RKO (cell line): ENCODE results near the gene HTR5A.

Experiments used
- DNase-seq: peaks from one replicate; pipeline ENCODE4 v3.0.0-alpha.2; 2016; ENCODE audit warnings: low spot score

HTR5A gene

DNA sequence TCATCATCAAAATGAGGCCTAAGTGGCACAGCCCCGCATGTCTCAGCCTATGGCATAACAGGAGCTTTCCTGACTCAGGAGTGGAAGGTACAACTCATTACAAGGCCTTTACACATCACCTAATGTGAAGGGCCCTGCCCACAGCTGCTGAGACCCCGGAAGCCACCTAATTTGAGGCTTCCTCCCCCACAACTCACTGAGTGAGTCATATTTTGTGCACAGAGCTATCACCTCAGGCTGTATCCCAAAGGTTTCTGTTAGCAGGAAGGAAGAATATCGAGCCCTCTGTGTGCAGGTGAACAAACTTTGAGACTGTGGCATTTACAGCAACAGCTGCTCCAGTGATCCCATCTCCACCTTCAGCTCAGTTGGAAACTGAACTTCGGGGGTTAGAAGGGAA lies 20.6 kb downstream of the HTR5A start:
- peak; percentile 33 for DNase-seq

DNA sequence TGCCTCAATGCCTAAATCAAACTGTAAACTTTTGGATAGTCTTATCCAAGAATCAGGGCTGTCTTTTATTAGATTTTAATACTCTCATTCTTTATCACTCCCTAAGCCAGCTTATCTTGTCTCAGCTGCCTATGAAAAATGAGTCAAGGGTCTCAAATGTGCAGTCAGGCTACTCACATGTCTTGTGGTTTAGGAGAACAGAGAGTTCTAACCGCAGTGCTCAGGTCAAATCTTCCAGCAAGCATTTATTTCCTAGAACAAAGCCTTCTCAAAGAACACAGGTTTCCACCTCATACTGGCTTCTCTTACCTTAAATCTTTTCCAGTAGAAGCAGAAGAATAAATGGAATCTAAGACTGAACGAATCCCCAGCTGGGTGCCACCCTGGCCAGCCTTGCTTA lies 23.5 kb downstream of the HTR5A start:
- no peak for DNase-seq

DNA sequence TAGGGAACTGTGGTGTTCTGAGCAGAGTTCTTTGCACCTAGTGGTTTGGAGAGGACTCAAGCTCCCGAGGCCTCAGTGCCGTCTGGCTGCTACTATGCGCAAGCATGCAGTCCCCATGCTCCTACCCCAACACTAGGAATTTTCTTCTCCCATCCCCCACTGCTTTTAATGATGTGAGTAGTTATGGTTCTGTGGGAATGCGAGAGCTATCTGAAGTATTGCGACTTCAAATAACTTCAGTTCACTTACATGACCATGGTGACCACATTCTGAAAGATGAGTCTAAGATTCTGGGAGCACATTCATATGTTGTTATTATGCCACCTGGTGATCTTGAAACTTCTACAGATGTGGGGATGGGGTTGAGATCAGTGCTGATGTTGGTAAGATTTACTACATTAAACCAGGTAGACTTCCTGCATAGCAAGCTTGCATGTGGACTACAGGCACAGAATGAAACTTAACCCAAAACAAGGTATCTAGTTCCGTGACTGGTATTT lies 24.6 kb downstream of the HTR5A start:
- no peak for DNase-seq

DNA sequence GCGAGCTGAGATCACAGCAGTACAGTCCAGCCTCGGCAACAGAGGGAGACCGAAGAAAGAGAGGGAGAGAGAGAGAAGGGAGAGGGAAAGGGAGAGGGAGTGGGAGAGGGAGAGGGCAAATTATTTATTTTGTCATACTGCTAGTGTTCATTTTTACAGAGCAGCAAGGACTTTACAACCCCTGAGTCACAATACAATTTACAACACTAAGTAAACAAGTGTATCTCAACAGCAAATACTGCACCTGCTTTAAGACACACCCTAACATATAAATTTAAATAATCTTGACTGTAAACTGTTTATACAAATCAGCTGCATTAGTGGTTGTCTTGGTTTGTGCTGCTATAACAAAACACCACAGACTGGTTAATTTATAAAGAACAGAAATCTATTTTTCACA lies 27.2 kb downstream of the HTR5A start:
- DNase-seq, result no peak

DNA sequence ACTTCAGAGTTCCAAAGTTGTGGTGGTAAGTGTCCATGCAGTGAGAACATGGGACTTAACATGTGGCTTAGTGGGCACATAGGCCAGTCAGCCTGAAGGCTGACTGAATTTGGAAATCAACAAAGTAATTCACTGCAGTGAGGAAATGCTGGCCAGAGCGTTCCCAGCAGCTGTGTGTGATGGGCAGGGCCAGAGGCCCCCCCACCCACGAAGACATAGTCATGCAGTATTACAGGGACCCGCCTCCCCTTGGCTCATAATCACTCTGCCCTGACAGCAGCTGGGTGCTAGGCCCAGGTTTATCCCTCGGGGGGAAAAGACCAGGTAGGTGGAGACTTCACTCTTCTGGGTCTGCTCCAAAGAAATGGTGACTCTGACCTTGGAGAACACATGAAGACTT lies 33.7 kb downstream of the HTR5A start:
- DNase-seq, result no peak

DNA sequence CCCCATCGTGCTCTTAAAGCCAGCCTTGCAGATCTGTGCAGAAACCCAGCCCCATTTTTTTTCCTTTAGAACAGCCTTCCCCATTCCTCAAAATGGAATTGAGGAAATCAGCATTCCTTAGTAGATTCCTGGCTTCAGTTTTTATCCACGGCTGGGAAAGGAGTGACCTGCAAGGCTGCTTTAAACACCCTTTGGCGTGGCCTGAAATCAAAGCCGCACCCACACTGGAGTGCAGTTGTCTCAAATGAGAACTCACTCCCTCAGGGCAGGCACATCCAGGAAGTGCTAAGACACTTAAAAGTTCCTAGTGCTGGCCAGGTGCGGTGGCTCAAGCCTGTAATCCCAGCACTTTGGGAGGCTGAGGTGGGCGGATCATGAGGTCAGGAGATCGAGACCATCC lies 34.8 kb downstream of the HTR5A start:
- no peak for DNase-seq

DNA sequence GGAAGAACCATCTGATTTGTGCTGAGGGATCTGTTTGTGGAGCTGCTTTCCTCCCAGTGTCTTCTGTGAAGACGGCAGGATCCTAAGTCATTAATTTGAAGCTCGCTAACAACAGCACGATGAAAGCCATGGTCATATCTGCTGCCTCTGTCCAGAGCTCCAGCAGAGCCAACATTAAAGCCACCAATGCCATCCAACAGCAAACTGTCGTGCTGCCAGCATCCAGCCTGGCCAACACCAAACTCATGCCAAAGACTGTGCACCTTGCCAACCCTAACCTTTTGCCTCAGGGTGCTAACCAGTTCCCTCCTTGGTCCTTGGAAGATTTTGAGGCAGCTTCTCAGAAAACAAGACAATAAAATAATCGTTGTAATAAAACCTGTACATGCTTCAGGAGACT lies 36.2 kb downstream of the HTR5A start:
- no peak for DNase-seq

DNA sequence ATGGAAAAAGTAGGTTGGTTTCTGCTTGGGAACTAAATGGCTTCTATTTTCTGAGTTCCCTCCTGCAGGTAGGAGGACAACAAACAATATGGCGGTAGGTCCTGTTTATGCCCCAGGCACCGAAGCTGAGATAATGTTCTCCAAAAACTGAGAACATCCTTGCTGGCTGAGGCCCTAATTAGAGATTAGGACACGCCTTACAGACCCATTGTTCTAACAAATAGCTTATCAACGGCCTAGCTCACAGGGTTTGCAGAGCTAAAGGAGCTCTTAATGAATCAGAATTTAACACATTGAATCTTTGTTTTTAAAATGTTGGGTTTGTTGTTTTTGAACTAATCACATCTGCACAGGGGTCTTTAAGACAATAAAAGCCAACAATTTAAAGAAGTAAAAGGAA lies 37.0 kb downstream of the HTR5A start:
- DNase-seq, result no peak

DNA sequence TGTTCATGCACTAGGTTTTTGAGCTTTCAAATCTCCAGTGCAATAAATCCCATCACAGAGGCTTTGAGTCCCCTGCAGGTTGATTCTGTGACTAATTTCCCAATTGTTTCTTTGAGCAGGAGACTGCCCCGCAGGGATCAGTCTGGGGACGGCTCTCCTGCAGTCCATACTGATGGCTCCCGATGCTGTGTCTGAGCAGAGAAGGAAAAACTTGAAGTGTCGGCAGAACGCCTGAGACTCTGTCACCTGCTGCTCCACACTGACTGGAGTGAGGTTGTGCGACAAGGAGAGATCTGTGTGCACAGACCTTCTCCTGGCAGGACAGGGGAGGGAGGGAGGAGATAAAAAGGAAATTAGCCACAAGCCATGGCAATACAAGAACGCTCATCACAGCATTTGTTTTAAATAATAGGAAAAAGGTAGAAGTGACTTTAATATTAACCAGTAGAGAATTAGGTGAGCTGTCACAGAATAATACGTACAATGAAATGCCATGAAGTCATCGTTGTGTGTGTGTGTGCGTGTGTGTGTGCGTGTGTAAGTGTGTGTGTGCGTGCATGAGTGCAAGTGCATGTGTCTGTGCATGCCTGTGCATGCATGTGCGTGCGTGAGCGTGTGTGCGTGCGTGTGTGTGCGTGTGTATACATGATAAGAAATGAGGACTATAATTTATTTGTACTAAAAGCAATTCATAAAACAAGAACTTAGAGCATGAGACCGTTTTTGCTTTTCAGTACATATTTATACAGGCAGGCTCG lies 38.2 kb downstream of the HTR5A start:
- DNase-seq, result no peak

DNA sequence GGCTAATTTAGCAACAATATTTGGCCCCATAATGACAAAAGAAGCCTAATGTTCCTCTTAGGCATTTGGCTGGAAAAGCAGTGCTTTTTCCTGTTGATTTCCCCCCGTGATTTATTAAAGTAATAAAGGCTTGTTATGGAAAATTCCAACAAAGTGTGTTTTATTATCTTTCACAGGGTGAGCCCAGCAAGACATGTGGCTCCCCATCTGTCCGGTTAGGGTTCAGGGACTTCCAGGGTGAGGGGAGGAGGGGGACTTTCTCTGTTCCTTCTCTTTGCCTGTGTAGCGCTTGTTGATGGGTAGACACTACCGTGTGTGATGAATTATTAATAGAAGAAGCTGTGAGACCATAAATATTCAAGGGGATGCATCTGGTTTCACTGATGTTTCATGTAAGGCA lies 39.0 kb downstream of the HTR5A start:
- DNase-seq, result no peak

DNA sequence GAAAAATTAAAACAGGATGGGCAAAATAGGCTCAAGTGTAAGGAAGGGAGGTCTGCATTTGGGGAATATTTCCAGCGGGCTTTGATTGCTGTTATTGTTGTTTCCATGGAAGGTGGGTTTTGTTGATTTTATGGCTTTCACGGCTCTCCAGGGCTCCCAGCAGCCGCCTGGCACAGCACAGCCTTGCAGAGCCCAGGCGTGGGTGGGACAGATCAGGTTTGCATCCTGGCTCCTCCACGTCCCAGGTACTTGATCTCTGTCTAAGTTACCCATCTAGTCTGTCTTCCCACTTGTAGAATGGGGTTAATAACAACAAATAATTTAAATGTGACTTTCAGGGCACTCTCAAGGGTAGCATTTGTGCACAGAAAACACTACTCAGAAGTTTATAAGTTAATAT lies 45.2 kb downstream of the HTR5A start:
- DNase-seq, result no peak

DNA sequence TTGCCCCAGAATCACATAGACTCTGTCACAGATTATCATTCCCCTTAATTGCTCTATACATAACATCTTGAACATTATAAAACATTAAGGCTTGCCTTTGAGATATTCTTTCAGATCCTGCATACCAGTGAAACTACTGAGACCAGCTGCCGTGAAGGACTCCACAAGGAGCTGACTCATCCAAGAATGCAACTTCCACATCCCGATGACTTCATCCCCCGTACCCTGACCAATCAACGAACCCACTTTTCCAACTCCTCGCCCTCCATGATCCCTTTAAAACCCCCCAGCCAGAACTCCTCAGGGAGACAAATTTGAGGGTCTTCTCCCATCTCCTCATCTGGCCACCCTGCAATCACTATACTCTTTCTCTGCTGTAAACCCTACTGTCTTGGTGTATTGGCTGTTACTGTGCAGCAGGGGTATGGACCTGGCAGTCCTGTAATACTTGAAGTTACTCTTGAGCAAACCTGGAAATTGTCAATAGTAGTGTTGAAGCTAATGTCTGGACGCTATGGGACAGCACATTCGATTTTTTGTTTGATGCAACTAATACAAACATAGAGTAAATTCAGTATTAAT lies 49.8 kb downstream of the HTR5A start:
- DNase-seq, result peak; percentile 45

DNA sequence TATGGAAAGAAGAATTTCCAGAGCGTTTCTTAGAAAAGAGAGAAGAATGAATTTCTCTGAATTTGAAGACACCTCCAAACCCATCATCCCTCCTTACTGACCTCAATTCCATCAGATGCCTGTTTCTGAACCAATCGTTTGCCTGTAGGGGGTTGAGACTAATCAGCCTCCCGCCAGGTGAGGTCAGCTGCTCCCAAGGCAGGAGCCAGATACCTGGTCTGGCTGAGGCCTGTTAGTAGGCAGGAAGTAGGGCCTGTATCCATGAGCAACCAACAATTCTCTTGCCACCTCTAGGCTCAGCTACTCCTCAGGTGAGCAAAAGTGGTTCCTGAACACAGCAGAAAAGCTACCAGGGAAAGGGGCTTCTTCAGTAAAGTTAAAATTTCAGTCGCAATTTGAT lies 50.3 kb downstream of the HTR5A start:
- no peak for DNase-seq

DNA sequence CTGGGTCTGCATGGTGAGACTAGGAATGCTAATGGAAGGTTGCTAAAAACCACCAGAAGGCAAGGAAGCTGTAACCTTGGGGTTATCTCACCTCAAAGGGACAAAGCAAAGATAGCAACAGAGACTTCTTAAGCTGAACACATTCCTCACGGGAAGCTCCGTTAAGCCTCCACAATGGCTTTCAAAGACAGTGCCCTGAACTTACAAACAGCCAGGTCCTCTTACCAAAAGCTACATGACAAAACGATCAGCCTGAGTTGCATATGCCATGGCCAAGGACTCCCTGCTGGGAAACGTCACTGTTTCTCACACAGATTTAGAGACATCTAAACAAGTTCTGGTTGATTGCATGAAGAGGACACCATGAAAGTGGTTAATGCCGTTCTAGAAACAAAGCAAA lies 52.7 kb downstream of the HTR5A start:
- DNase-seq, result no peak

DNA sequence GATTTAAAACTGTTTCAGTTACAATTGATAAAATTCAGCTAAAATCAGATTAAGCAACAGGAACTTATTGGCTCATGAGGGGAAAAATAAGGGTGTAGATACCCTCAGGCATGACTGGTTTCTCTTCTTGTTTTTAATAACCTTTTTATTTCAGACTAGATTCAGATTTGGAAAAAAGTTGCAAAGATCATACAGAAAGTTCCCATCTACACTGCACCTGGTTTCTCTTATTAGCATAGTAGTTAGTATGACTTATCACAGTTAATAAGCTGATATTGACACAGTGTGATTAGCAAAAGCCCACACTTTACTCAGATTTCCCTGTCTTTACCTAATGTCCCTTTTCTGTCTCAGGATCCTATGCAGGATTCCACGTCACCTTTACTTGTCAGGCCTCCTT lies 53.3 kb downstream of the HTR5A start:
- DNase-seq, result no peak

DNA sequence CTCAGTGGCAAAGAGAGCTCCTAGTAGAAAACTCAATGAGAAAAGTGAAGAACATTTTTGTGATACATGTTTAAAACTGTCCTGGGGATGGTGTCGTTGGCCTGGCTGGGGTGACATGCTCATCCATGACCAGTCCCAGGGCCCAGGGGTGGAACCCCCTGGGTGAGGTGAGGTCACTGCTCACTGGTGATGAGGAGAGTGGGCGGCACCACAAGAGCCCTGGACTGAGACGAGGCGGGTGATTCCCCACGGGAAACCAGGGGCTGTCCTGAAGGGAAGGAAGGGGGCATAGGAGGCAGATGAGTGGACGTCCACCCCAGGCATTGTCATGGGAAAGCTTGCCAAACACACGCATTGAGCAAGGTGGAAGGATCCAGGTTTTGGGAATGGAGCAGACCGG lies 54.6 kb downstream of the HTR5A start:
- DNase-seq, result no peak

DNA sequence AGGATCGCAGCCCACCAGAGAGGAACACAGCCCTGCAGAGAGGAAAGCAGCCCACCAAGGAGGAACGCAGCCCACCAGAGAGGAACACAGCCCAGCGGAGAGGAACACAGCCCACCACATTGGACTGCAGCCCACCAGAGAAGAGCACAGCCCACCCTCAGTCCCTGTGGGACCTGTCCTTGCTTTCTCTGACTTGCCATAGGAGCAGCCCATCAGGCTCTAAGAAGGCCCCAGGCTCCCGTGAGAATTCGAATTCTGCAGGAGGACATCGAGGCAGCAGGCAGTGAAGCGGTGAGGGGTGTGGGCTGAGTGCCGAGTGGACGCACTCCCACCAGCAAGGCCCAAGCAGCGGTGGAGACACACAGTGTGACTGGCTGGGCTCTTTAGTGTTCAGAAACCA lies 59.1 kb downstream of the HTR5A start:
- no peak for DNase-seq

DNA sequence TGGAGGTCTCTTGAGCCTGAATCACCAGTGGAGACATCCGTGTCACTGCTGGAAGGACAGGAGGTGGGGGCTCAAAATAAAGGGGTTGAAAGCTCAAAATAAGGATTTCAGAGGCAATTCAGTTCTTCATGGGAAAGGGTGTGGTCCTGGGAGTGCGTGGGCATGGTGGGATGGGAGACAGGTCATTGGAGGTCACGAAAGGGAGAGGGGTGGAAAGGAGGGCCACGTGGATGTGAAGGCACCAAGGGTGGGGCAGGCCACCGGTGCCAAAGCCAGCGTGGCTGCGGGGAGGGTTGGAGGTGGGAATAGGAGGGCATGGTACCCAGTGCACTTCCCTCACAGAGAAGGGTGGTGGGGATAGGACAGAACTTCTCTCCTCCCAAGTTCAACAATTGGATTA lies 59.7 kb downstream of the HTR5A start:
- no peak for DNase-seq

DNA sequence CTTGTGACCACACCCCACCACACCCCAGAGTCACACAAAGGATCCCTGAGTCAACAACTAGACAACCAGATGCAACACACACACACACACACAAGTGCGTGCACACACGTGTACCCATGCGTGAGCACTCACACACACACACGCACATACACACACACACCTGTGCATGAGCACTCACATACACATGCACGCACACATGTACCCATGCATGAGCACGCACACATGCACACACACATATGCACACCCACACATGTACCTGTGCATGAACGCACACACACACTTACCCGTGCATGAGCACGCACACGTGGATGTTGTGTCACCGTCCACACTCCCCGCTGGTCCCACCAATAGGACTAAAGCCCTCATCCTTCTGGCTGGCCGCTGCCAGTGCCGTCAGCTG lies 60.4 kb downstream of the HTR5A start:
- DNase-seq, result no peak

DNA sequence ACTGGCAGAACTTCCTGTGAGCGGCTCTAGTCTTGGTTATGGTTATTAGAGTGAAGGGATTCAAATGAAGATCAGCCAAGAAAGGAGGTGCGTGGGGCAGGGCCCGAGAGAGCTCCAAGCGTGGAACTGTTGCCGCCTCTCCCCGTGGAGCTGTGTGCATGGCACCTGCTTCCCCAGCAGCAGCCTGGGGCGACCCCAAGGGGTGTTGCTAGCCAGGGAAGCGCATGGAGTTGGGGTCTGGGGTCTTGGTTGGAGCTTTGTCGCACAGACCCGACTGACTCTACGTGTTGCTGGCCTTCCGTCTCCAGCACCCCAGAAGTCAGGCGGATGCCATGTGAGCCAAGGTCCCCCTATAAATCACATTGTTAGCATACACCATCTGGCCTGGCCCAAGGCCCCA lies 61.0 kb downstream of the HTR5A start:
- no peak for DNase-seq

DNA sequence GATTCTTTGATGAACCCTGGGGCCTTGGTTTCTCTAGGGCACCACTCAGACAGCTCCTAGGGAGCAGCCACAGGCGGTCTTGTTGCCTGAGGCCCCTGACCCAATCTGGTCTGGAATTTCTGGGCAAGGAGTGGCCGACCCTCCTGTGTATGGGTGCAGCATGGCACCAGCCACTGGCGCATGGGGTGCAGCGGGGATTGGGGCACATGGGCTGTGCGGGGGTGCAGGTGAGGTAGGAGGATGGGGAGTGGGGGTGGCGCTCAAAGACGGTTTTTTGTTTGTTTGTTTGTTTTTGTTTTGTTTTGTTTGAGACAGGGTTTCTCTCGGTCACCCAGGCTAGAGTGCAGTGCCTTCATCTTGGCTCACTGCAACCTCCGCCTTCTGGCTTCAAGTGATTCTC lies 62.3 kb downstream of the HTR5A start:
- DNase-seq, result no peak

DNA sequence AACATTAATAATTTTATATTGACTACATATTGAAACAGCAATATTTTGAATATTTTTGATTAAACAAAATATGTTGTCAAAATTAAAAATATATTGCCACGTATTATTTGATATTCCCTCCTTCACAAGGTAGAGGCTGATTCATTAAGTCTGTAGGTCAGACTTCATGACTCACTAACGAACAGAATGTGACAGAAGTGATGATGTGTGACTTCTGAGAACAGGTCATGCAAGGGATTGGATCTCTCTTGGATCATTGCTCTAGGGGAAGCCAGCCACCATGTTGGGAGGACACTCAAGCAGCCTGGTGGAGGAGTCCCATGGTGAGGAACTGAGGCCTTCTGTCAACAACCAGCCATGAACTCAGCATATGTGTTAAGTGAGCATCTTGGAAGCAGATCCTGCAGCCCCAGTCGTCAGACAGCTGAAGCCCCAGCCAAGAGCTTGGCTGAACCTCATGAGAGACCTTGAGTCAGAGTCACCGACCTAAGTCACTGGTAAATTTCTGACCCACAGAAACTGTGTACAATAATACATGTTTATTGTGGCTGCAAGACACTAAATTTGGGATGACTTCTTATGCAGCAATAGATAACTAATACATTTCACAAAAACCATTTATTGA lies 66.6 kb downstream of the HTR5A start:
- peak; percentile 38 for DNase-seq
